WTC11 (cell line): ENCODE data around the gene TRMT2A. TPM values are rescaled to one million over a fixed set of nuclear protein-coding genes. Genes with fewer than 3 reads are reported as not detected.

Source experiments
- ATAC-seq: fragments of 200-7000 bp; cut with Tn5 transposase; 2 replicates; pipeline ENCODE4 v1.10.0; 2021; ENCODE audit warnings: mild to moderate bottlenecking, moderate library complexity
- CTCF ChIA-PET: fragments of 300-600 bp; sonication (Branson Sonifier 250); formaldehyde crosslinking; loops from one replicate; lab custom pipeline; 2021; ENCODE audit warnings: antibody characterized with exemption; lab: Charles Lee
- POLR2A ChIA-PET: fragments of 350-600 bp; sonication (Branson Sonifier 250); formaldehyde crosslinking; loops from one replicate; lab custom pipeline; 2021; ENCODE audit warnings: antibody characterized with exemption; lab: Charles Lee
- DNase-seq: peaks from one replicate; pipeline ENCODE4 v3.0.0; 2021; ENCODE audit warnings: low spot score
- H3K27ac Mint-ChIP-seq: 2 replicates; pipeline ENCODE4 v1.8.0; 2021; ENCODE audit warnings: mixed read lengths
- H3K27me3 Mint-ChIP-seq: 2 replicates; pipeline ENCODE4 v1.8.0; 2021; ENCODE audit warnings: low read depth, mild to moderate bottlenecking, moderate library complexity, mixed read lengths
- H3K36me3 Mint-ChIP-seq: 2 replicates; pipeline ENCODE4 v1.8.0; 2021; ENCODE audit warnings: mixed read lengths
- H3K4me1 Mint-ChIP-seq: 2 replicates; pipeline ENCODE4 v1.8.0; 2022; ENCODE audit warnings: mixed read lengths
- H3K4me3 Mint-ChIP-seq: 2 replicates; pipeline ENCODE4 v1.8.0; 2021; ENCODE audit warnings: mild to moderate bottlenecking, moderate library complexity, mixed read lengths
- H3K9me3 Mint-ChIP-seq: 2 replicates; pipeline ENCODE4 v1.8.0; 2021; ENCODE audit warnings: mixed read lengths
- ATF1 ChIP-seq: sonication (generic); formaldehyde crosslinking; IDR thresholded peaks from 2 replicates; pipeline ENCODE4 v1.8.1; 2023; ENCODE audit warnings: mild to moderate bottlenecking, moderate library complexity, missing genetic modification reagents
- ELF4 ChIP-seq: sonication (generic); formaldehyde crosslinking; IDR thresholded peaks from 2 replicates; pipeline ENCODE4 v1.8.1; 2022; ENCODE audit warnings: low read depth, mild to moderate bottlenecking, moderate library complexity, missing genetic modification reagents
- EMX1 ChIP-seq: fragments of 250-450 bp; sonication (Bioruptor Pico); IDR thresholded peaks from 2 replicates; pipeline ENCODE4 v1.8.0; 2021; ENCODE audit warnings: mild to moderate bottlenecking
- ETV6 ChIP-seq: sonication (generic); formaldehyde crosslinking; IDR thresholded peaks from 2 replicates; pipeline ENCODE4 v1.8.1; 2022; ENCODE audit warnings: mild to moderate bottlenecking, missing genetic modification reagents
- FOXJ3 ChIP-seq: sonication (generic); formaldehyde crosslinking; IDR thresholded peaks from 2 replicates; pipeline ENCODE4 v1.9.0; 2021; ENCODE audit warnings: missing genetic modification reagents, mild to moderate bottlenecking, borderline replicate concordance
- FOXK1 ChIP-seq: sonication (generic); formaldehyde crosslinking; IDR thresholded peaks from 2 replicates; pipeline ENCODE4 v1.8.0; 2022; ENCODE audit warnings: mild to moderate bottlenecking, moderate library complexity, missing genetic modification reagents
- GABPB1 ChIP-seq: sonication (generic); formaldehyde crosslinking; IDR thresholded peaks from 2 replicates; pipeline ENCODE4 v1.8.1; 2023; ENCODE audit warnings: mild to moderate bottlenecking, missing genetic modification reagents
- HMGA2 ChIP-seq: fragments of 250-450 bp; sonication (Bioruptor Pico); IDR thresholded peaks from 2 replicates; pipeline ENCODE4 v1.4.0; 2021; ENCODE audit warnings: mild to moderate bottlenecking, moderate library complexity
- IRF2 ChIP-seq: sonication (generic); formaldehyde crosslinking; IDR thresholded peaks from 2 replicates; pipeline ENCODE4 v1.8.0; 2022; ENCODE audit warnings: low read depth, missing genetic modification reagents, borderline replicate concordance
- NR3C1 ChIP-seq: sonication (generic); formaldehyde crosslinking; conservative IDR thresholded peaks from 2 replicates; pipeline ENCODE4 v1.8.1; 2023; ENCODE audit warnings: low read depth, mild to moderate bottlenecking, missing genetic modification reagents
- RORB ChIP-seq: fragments of 250-450 bp; sonication (Bioruptor Pico); IDR thresholded peaks from 2 replicates; pipeline ENCODE4 v1.9.0; 2021; ENCODE audit warnings: mild to moderate bottlenecking
- SMAD3 ChIP-seq: sonication (generic); formaldehyde crosslinking; IDR thresholded peaks from 2 replicates; pipeline ENCODE4 v1.8.0; 2022; ENCODE audit warnings: missing genetic modification reagents, mild to moderate bottlenecking, borderline replicate concordance
- ZNF423 ChIP-seq: fragments of 250-450 bp; sonication (Bioruptor Pico); IDR thresholded peaks from 2 replicates; pipeline ENCODE4 v2.1.2; 2022; ENCODE audit warnings: mild to moderate bottlenecking, moderate library complexity
- total RNA-seq: library from RNA; stranded (reverse); gene quantifications from 3 replicates; pipeline ENCODE4 v1.2.3, GENCODE V29; 2021
- TF ChIP-seq, protein P1 (sequence below): sonication (generic); formaldehyde crosslinking; IDR thresholded peaks from 2 replicates; pipeline ENCODE4 v1.8.0; 2023; ENCODE audit warnings: missing genetic modification reagents
- TF ChIP-seq, protein P2 (sequence below): sonication (generic); formaldehyde crosslinking; IDR thresholded peaks from 2 replicates; pipeline ENCODE4 v1.8.1; 2022; ENCODE audit warnings: missing genetic modification reagents, borderline replicate concordance
- TF ChIP-seq, protein P3 (sequence below): fragments of 250-450 bp; sonication (Bioruptor Pico); IDR thresholded peaks from 2 replicates; pipeline ENCODE4 v1.9.0; 2021; ENCODE audit warnings: mild to moderate bottlenecking, borderline replicate concordance
- TF ChIP-seq, protein P4 (sequence below): sonication (generic); formaldehyde crosslinking; IDR thresholded peaks from 2 replicates; pipeline ENCODE4 v1.8.1; 2023; ENCODE audit warnings: mild to moderate bottlenecking, moderate library complexity, missing genetic modification reagents
- TF ChIP-seq, protein P5 (sequence below): sonication (generic); formaldehyde crosslinking; IDR thresholded peaks from 2 replicates; pipeline ENCODE4 v1.8.0; 2022; ENCODE audit warnings: mild to moderate bottlenecking, missing genetic modification reagents
- TF ChIP-seq, protein P6 (sequence below): fragments of 250-450 bp; sonication (Bioruptor Pico); conservative IDR thresholded peaks from 2 replicates; pipeline ENCODE4 v1.9.0; 2021; ENCODE audit warnings: mild to moderate bottlenecking

TRMT2A gene
- total RNA-seq, 1 experiment from 2014 or later, result 68.6 TPM

DNA sequence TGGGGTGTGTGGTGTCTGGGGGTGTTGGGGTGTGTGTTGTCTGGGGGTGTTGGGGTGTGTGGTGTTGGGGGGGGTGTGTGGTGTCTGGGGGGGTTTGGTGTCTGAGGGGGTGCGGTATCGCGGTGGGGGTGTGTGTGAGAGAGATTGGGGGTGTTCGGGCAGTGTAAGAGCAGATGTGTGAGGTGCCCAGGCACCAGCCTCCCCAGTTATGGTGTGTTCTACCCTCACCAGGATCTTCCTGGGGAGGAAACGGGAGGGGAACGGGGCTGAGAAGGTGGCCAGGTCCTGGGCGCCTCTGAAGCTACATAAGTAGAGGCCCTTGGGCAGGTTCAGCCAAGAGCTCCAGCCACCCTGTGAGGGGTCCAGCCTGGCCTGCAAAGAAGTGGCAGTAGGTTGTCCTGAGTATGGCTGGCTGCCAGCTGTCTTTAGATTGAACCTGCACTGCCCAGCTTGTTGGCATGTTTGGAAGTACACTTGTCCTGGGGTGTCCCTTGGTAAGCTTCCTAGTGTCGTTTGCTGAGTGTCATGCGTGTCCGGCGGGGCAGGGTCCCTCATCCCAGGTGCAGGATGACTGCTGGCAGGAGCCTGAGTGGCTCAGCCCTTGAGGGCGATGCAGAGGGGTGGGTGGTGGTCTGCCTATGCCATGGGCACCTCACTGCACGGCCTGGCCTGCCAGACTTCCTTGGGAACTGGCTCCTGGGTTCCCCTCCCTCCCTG lies 6.5 kb upstream of the TRMT2A start:
- Mint-ChIP-seq H3K27ac (no peak overlapping the region), H3K9me3 (no peaks in the 10 kb centered on the region), H3K4me1 (peaks cover 12% of the 10 kb centered on the region), H3K4me3 (no peak overlapping the region), H3K36me3 (peaks cover 73% of the 10 kb centered on the region), H3K27me3 (no peaks in the 10 kb centered on the region)
- CTCF ChIA-PET, result no interaction called here
- ATAC-seq, result no peak
- no peak for DNase-seq
- TF ChIP-seq ELF4 (CRISPR knock-in tag) (no peak), FOXK1 (no peak), RORB (CRISPR knock-in tag) (no peak), ZNF423 (CRISPR knock-in tag) (no peak), FOXJ3 (no peak), HMGA2 (CRISPR knock-in tag) (no peak), IRF2 (CRISPR knock-in tag) (no peak), GABPB1 (CRISPR knock-in tag) (no peak), NR3C1 (no peak), ATF1 (no peak), ETV6 (CRISPR knock-in tag) (no peak), SMAD3 (CRISPR knock-in tag) (no peak), EMX1 (CRISPR knock-in tag) (no peak)
- TF ChIP-seq, protein P1, sequence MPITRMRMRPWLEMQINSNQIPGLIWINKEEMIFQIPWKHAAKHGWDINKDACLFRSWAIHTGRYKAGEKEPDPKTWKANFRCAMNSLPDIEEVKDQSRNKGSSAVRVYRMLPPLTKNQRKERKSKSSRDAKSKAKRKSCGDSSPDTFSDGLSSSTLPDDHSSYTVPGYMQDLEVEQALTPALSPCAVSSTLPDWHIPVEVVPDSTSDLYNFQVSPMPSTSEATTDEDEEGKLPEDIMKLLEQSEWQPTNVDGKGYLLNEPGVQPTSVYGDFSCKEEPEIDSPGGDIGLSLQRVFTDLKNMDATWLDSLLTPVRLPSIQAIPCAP, result no peak
- TF ChIP-seq, protein P2, sequence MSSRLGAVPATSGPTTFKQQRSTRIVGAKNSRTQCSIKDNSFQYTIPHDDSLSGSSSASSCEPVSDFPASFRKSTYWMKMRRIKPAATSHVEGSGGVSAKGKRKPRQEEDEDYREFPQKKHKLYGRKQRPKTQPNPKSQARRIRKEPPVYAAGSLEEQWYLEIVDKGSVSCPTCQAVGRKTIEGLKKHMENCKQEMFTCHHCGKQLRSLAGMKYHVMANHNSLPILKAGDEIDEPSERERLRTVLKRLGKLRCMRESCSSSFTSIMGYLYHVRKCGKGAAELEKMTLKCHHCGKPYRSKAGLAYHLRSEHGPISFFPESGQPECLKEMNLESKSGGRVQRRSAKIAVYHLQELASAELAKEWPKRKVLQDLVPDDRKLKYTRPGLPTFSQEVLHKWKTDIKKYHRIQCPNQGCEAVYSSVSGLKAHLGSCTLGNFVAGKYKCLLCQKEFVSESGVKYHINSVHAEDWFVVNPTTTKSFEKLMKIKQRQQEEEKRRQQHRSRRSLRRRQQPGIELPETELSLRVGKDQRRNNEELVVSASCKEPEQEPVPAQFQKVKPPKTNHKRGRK (CRISPR knock-in tag), result no peak
- TF ChIP-seq, protein P3, sequence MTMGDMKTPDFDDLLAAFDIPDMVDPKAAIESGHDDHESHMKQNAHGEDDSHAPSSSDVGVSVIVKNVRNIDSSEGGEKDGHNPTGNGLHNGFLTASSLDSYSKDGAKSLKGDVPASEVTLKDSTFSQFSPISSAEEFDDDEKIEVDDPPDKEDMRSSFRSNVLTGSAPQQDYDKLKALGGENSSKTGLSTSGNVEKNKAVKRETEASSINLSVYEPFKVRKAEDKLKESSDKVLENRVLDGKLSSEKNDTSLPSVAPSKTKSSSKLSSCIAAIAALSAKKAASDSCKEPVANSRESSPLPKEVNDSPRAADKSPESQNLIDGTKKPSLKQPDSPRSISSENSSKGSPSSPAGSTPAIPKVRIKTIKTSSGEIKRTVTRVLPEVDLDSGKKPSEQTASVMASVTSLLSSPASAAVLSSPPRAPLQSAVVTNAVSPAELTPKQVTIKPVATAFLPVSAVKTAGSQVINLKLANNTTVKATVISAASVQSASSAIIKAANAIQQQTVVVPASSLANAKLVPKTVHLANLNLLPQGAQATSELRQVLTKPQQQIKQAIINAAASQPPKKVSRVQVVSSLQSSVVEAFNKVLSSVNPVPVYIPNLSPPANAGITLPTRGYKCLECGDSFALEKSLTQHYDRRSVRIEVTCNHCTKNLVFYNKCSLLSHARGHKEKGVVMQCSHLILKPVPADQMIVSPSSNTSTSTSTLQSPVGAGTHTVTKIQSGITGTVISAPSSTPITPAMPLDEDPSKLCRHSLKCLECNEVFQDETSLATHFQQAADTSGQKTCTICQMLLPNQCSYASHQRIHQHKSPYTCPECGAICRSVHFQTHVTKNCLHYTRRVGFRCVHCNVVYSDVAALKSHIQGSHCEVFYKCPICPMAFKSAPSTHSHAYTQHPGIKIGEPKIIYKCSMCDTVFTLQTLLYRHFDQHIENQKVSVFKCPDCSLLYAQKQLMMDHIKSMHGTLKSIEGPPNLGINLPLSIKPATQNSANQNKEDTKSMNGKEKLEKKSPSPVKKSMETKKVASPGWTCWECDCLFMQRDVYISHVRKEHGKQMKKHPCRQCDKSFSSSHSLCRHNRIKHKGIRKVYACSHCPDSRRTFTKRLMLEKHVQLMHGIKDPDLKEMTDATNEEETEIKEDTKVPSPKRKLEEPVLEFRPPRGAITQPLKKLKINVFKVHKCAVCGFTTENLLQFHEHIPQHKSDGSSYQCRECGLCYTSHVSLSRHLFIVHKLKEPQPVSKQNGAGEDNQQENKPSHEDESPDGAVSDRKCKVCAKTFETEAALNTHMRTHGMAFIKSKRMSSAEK (CRISPR knock-in tag), result no peak
- TF ChIP-seq, protein P4, sequence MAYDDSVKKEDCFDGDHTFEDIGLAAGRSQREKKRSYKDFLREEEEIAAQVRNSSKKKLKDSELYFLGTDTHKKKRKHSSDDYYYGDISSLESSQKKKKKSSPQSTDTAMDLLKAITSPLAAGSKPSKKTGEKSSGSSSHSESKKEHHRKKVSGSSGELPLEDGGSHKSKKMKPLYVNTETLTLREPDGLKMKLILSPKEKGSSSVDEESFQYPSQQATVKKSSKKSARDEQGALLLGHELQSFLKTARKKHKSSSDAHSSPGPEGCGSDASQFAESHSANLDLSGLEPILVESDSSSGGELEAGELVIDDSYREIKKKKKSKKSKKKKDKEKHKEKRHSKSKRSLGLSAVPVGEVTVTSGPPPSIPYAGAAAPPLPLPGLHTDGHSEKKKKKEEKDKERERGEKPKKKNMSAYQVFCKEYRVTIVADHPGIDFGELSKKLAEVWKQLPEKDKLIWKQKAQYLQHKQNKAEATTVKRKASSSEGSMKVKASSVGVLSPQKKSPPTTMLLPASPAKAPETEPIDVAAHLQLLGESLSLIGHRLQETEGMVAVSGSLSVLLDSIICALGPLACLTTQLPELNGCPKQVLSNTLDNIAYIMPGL (CRISPR knock-in tag), result no peak
- TF ChIP-seq, protein P5, sequence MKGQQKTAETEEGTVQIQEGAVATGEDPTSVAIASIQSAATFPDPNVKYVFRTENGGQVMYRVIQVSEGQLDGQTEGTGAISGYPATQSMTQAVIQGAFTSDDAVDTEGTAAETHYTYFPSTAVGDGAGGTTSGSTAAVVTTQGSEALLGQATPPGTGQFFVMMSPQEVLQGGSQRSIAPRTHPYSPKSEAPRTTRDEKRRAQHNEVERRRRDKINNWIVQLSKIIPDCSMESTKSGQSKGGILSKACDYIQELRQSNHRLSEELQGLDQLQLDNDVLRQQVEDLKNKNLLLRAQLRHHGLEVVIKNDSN (CRISPR knock-in tag), result no peak
- TF ChIP-seq, protein P6, sequence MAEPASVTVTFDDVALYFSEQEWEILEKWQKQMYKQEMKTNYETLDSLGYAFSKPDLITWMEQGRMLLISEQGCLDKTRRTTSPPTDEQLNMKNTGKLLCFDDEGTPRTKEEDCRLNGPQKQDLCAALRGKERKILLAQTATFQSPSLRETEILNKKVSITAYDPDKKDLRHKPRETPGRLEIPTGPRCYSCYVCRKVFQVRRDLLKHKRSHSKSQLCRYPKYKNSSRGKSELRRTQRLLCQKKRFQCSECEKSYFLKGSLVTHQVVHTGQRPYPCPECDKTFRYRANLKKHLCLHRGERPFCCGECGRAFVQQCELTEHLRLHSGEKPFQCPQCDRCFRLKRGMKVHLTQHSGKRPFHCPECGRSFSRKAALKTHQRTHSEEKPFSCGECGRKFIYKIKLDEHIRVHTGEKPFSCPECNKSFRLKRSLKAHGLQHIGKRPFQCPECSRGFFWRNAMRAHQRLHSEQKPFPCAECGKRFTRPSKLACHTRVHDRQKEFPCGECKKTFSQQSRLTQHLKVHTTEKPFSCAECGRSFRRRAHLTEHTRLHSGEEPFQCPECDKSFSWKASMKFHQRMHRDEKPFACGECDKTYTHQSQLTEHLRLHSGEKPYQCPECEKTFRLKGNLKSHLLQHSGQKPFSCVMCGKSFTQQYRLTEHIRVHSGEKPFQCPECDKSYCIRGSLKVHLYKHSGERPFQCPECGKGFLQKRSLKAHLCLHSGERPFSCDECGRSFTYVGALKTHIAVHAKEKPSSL, result no peak
- POLR2A ChIA-PET, result no interaction called here
